PFSK-1 (cell line): ENCODE measurements around the gene FAM114A2.

Experiments
- FOXP2 ChIP-seq: optimal IDR thresholded peaks from 2 replicates; pipeline ENCODE3; 2011; ENCODE audit warnings: borderline replicate concordance, control low read depth, inconsistent platforms; ENCODE audit not compliant: insufficient read depth; ENCODE audit errors: extremely low read length, extremely low read depth
- POLR2AphosphoS5 ChIP-seq: IDR thresholded peaks from 2 replicates; pipeline ENCODE4 v1.6.1; 2012; ENCODE audit warnings: low read depth, mild to moderate bottlenecking, control low read depth, low read length, moderate library complexity
- SIN3A ChIP-seq: IDR thresholded peaks from 2 replicates; pipeline ENCODE4 v1.6.1; 2012; ENCODE audit warnings: mild to moderate bottlenecking, low read length, moderate library complexity, borderline replicate concordance; ENCODE audit not compliant: insufficient read depth
- TAF1 ChIP-seq: IDR thresholded peaks from 2 replicates; pipeline ENCODE4 v1.6.1; 2012; ENCODE audit warnings: low read length, control low read depth, borderline replicate concordance; ENCODE audit not compliant: insufficient read depth
- TF ChIP-seq, protein P1 (sequence below), 2 experiments: IDR thresholded peaks; 2 replicates each; pipeline versions ENCODE4 v1.6.1 to v1.8.0; 2011 to 2012; ENCODE audit warnings: low read depth in 2 of 2, low read length in 2 of 2, control low read depth in 1 of 2, inconsistent platforms in 1 of 2, mild to moderate bottlenecking in 1 of 2, moderate library complexity in 1 of 2; ENCODE audit not compliant: insufficient read depth in 1 of 2

The FAM114A2 gene

DNA sequence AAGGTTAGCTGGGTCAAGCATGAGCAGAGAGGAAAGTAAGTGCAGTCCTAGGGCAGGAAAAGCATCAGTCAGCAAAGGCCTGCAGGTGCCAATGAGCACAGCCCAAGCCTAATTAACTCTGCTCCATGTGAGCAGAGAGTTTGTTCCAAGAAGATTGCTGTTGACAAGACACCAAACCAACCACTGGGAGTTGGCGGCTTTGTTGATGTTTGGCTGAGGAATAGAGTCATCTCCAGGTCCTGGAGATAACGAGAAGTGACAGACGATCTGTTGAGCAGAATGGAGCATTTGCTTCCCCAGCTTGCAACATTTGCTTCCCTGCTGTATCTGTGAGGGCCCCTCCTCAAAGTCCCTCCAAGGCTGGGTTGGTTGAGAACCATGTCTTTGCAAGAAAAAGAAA lies 68.2 kb downstream of the FAM114A2 start:
- TF ChIP-seq POLR2AphosphoS5 = no peak
- TF ChIP-seq SIN3A = no peak
- no peak for TF ChIP-seq TAF1
- TF ChIP-seq FOXP2 = no peak
- TF ChIP-seq, protein P1, sequence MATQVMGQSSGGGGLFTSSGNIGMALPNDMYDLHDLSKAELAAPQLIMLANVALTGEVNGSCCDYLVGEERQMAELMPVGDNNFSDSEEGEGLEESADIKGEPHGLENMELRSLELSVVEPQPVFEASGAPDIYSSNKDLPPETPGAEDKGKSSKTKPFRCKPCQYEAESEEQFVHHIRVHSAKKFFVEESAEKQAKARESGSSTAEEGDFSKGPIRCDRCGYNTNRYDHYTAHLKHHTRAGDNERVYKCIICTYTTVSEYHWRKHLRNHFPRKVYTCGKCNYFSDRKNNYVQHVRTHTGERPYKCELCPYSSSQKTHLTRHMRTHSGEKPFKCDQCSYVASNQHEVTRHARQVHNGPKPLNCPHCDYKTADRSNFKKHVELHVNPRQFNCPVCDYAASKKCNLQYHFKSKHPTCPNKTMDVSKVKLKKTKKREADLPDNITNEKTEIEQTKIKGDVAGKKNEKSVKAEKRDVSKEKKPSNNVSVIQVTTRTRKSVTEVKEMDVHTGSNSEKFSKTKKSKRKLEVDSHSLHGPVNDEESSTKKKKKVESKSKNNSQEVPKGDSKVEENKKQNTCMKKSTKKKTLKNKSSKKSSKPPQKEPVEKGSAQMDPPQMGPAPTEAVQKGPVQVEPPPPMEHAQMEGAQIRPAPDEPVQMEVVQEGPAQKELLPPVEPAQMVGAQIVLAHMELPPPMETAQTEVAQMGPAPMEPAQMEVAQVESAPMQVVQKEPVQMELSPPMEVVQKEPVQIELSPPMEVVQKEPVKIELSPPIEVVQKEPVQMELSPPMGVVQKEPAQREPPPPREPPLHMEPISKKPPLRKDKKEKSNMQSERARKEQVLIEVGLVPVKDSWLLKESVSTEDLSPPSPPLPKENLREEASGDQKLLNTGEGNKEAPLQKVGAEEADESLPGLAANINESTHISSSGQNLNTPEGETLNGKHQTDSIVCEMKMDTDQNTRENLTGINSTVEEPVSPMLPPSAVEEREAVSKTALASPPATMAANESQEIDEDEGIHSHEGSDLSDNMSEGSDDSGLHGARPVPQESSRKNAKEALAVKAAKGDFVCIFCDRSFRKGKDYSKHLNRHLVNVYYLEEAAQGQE (IDR thresholded peaks at IDR 0.05; ENCODE audit: insufficient read depth in 1 of 2, low read depth in 2 of 2, low read length in 2 of 2) = no peak

GRCh38 chr5:153969563-153969895 lies 69.2 kb downstream of the FAM114A2 start:
- TF ChIP-seq POLR2AphosphoS5 (no peak), TAF1 (no peak), FOXP2 (no peak), SIN3A (no peak)
- TF ChIP-seq, protein P1 (IDR thresholded peaks at IDR 0.05; ENCODE audit: insufficient read depth in 1 of 2, low read depth in 2 of 2, low read length in 2 of 2) = no peak

GRCh38 chr5:153968761-153969562 lies 69.7 kb downstream of the FAM114A2 start:
- TF ChIP-seq, protein P1 (IDR thresholded peaks at IDR 0.05; ENCODE audit: insufficient read depth in 1 of 2, low read depth in 2 of 2, low read length in 2 of 2) = no peak
- TF ChIP-seq FOXP2 (no peak), TAF1 (no peak), POLR2AphosphoS5 (no peak), SIN3A (no peak)

GRCh38 chr5:153964880-153965645 lies 73.6 kb downstream of the FAM114A2 start:
- TF ChIP-seq TAF1 = no peak
- no peak for TF ChIP-seq SIN3A
- TF ChIP-seq, protein P1 (IDR thresholded peaks at IDR 0.05; ENCODE audit: insufficient read depth in 1 of 2, low read depth in 2 of 2, low read length in 2 of 2) = no peak
- TF ChIP-seq FOXP2 = no peak
- TF ChIP-seq POLR2AphosphoS5 = no peak
